Ascending aorta (tissue), 2 donors: ENCODE results near the gene TH. TPM values are rescaled to one million over a fixed set of nuclear protein-coding genes. Genes with fewer than 3 reads are reported as not detected.
A peak's percentile ranks its signal among the peaks of the same experiment; 100 is the strongest.

Experiments
- DNase-seq, 2 donors: peaks; one replicate each; pipeline ENCODE4 v3.0.0-alpha.2; 2019; ENCODE audit warnings: low spot score in 2 of 2
- H3K27ac ChIP-seq, 2 donors: fragments of 200-600 bp; sonication (generic); one replicate each; pipeline ENCODE4 v1.5.1; 2016 to 2017; ENCODE audit warnings: mild to moderate bottlenecking in 1 of 2
- H3K27me3 ChIP-seq: fragments of 200-600 bp; sonication (generic); one replicate; pipeline ENCODE4 v1.5.1; 2017
- H3K36me3 ChIP-seq, 2 donors: fragments of 200-600 bp; sonication (generic); one replicate each; pipeline ENCODE4 v1.5.1; 2016
- H3K4me1 ChIP-seq, 2 donors: fragments of 200-600 bp; sonication (generic); one replicate each; pipeline ENCODE4 v1.5.1; 2016 to 2017; ENCODE audit warnings: mild to moderate bottlenecking in 1 of 2
- H3K4me3 ChIP-seq, 2 donors: fragments of 200-600 bp; sonication (generic); one replicate each; pipeline ENCODE4 v1.5.1; 2016 to 2017; ENCODE audit warnings: mild to moderate bottlenecking in 1 of 2
- H3K9me3 ChIP-seq, 2 donors: fragments of 200-600 bp; sonication (generic); one replicate each; pipeline ENCODE4 v1.5.1; 2016
- CTCF ChIP-seq, 3 experiments: fragments of 200-600 bp in 2 of 3; fragments of 450-650 bp in 1 of 3; sonication (generic) in 2 of 3; IDR thresholded peaks; one replicate each; pipeline ENCODE4 v1.5.1; 2016 to 2019; ENCODE audit warnings: antibody characterized with exemption in 3 of 3, mild to moderate bottlenecking in 1 of 3, moderate library complexity in 1 of 3
- intact Hi-C: fragments of 100-400 bp; cut with DNase I; formaldehyde crosslinking; loops from one replicate; pipeline ENCODE4 v1.15.1; 2023
- total RNA-seq: library from RNA; depleted of rRNA; stranded (reverse); fragments of >200 nt; gene quantifications from one replicate; pipeline ENCODE4 v1.1.0, GENCODE V29; 2016

Gene TH
- total RNA-seq, 1 donor from 2014 or later, result not detected

GRCh38 chr11:2149864-2150847 is 21.5 kb downstream of the TH start:
- Histone ChIP-seq H3K9me3 (no peaks in the 10 kb centered on the region), H3K27ac (no peak overlapping the region), H3K27me3 (peaks cover 10% of the 10 kb centered on the region), H3K4me3 (no peak overlapping the region), H3K4me1 (peaks cover 0 to 5% of the 10 kb centered on the region in 2 donors), H3K36me3 (no peaks in the 10 kb centered on the region)
- intact Hi-C loops, result loop anchor here (5.0 kb wide), 1 partner anchor 268 kb away; no protein-coding TSS in a partner anchor
- no peak for DNase-seq
- peak in 1 of 3 experiments; percentile 38 for TF ChIP-seq CTCF (IDR thresholded peaks at IDR 0.05)

GRCh38 chr11:2149460-2149859 is 22.2 kb downstream of the TH start:
- H3K4me1 ChIP-seq, result peaks cover 0 to 5% of the 10 kb centered on the region in 2 donors
- intact Hi-C loops, result no loop called here
- no peak for DNase-seq
- H3K27me3 ChIP-seq, result peaks cover 11% of the 10 kb centered on the region
- no peak for TF ChIP-seq CTCF (IDR thresholded peaks at IDR 0.05)
- H3K27ac ChIP-seq, result no peak overlapping the region
- no peaks in the 10 kb centered on the region for H3K36me3 ChIP-seq
- H3K9me3 ChIP-seq, result no peaks in the 10 kb centered on the region
- H3K4me3 ChIP-seq, result no peak overlapping the region

GRCh38 chr11:2148595-2148994 is 23.0 kb downstream of the TH start:
- no peaks in the 10 kb centered on the region for H3K9me3 ChIP-seq
- intact Hi-C loops, result no loop called here
- H3K4me3 ChIP-seq, result no peak overlapping the region
- no peak for TF ChIP-seq CTCF (IDR thresholded peaks at IDR 0.05)
- peaks cover 0 to 5% of the 10 kb centered on the region in 2 donors for H3K4me1 ChIP-seq
- no peak for DNase-seq
- H3K27ac ChIP-seq, result no peak overlapping the region
- H3K27me3 ChIP-seq, result peaks cover 18% of the 10 kb centered on the region
- H3K36me3 ChIP-seq, result no peaks in the 10 kb centered on the region

GRCh38 chr11:2147391-2147790 is 24.2 kb downstream of the TH start:
- Histone ChIP-seq H3K27ac (no peak overlapping the region), H3K9me3 (no peaks in the 10 kb centered on the region), H3K4me3 (no peak overlapping the region), H3K36me3 (no peaks in the 10 kb centered on the region), H3K4me1 (peaks cover 0 to 5% of the 10 kb centered on the region in 2 donors), H3K27me3 (peaks cover 22% of the 10 kb centered on the region)
- no peak for DNase-seq
- intact Hi-C loops, result no loop called here
- TF ChIP-seq CTCF (IDR thresholded peaks at IDR 0.05), result no peak

GRCh38 chr11:2146051-2146450 is 25.6 kb downstream of the TH start:
- Histone ChIP-seq H3K4me1 (no peaks in the 10 kb centered on the region), H3K27ac (no peak overlapping the region), H3K27me3 (peaks cover 22% of the 10 kb centered on the region), H3K4me3 (no peak overlapping the region), H3K9me3 (no peaks in the 10 kb centered on the region), H3K36me3 (no peaks in the 10 kb centered on the region)
- intact Hi-C loops, result no loop called here
- DNase-seq, result no peak
- TF ChIP-seq CTCF (IDR thresholded peaks at IDR 0.05), result no peak
